ENCODE data around the gene NCK2.
A peak's percentile ranks its signal among the peaks of the same experiment; 100 is the strongest.

NCK2 gene

GRCh38 chr2:105796131-105796638 is 51.5 kb downstream of the NCK2 start:
- peak overlapping the region; percentile 98 for H3K27ac Mint-ChIP-seq

GRCh38 chr2:105796791-105797190 is 52.1 kb downstream of the NCK2 start:
- Mint-ChIP-seq H3K9me3 (ENCODE audit: low read depth) (no peaks in the 10 kb centered on the region), H3K27ac (peak overlapping the region; percentile 98), H3K4me1 (ENCODE audit: low read depth) (peaks cover 94% of the 10 kb centered on the region), H3K36me3 (peaks cover 14% of the 10 kb centered on the region), H3K4me3 (peak overlapping the region; percentile 88), H3K27me3 (no peaks in the 10 kb centered on the region)

More at GRCh38 chr2:105796131-105796638, 51.5 kb downstream of the NCK2 start:
- Mint-ChIP-seq H3K27me3 (no peaks in the 10 kb centered on the region), H3K9me3 (ENCODE audit: low read depth) (no peaks in the 10 kb centered on the region), H3K4me3 (peak overlapping the region; percentile 88), H3K4me1 (ENCODE audit: low read depth) (peaks cover 94% of the 10 kb centered on the region), H3K36me3 (peaks cover 14% of the 10 kb centered on the region)

GRCh38 chr2:105797298-105797819 is 52.6 kb downstream of the NCK2 start:
- H3K36me3 Mint-ChIP-seq: peaks cover 18% of the 10 kb centered on the region
- H3K9me3 Mint-ChIP-seq (ENCODE audit: low read depth): no peaks in the 10 kb centered on the region
- H3K4me1 Mint-ChIP-seq (ENCODE audit: low read depth): peaks cover 94% of the 10 kb centered on the region

GRCh38 chr2:105798595-105798994 is 53.9 kb downstream of the NCK2 start:
- H3K4me1 Mint-ChIP-seq (ENCODE audit: low read depth): peaks cover 94% of the 10 kb centered on the region
- H3K36me3 Mint-ChIP-seq: peaks cover 13% of the 10 kb centered on the region
- no peaks in the 10 kb centered on the region for H3K9me3 Mint-ChIP-seq (ENCODE audit: low read depth)

More at GRCh38 chr2:105797298-105797819, 52.6 kb downstream of the NCK2 start:
- Mint-ChIP-seq H3K4me3 (peak overlapping the region; percentile 88), H3K27me3 (no peaks in the 10 kb centered on the region), H3K27ac (peak overlapping the region; percentile 98)

GRCh38 chr2:105800036-105800713 is 55.5 kb downstream of the NCK2 start:
- H3K9me3 Mint-ChIP-seq (ENCODE audit: low read depth): no peaks in the 10 kb centered on the region
- peaks cover 100% of the 10 kb centered on the region for H3K4me1 Mint-ChIP-seq (ENCODE audit: low read depth)
- H3K27ac Mint-ChIP-seq: peak overlapping the region; percentile 98
- no peaks in the 10 kb centered on the region for H3K27me3 Mint-ChIP-seq
- peaks cover 18% of the 10 kb centered on the region for H3K36me3 Mint-ChIP-seq
- peak overlapping the region; percentile 72 for H3K4me3 Mint-ChIP-seq

More at GRCh38 chr2:105798595-105798994, 53.9 kb downstream of the NCK2 start:
- peak overlapping the region; percentile 98 for H3K27ac Mint-ChIP-seq
- H3K4me3 Mint-ChIP-seq: peak overlapping the region; percentile 88
- no peaks in the 10 kb centered on the region for H3K27me3 Mint-ChIP-seq

GRCh38 chr2:105800953-105801635 is 56.4 kb downstream of the NCK2 start:
- Mint-ChIP-seq H3K36me3 (peaks cover 21% of the 10 kb centered on the region), H3K4me1 (ENCODE audit: low read depth) (peaks cover 98% of the 10 kb centered on the region), H3K27ac (peak overlapping the region; percentile 98), H3K9me3 (ENCODE audit: low read depth) (no peaks in the 10 kb centered on the region), H3K4me3 (peak overlapping the region; percentile 72), H3K27me3 (no peaks in the 10 kb centered on the region)

- peak overlapping the region; percentile 72 for H3K4me3 Mint-ChIP-seq
- peaks cover 96% of the 10 kb centered on the region for H3K4me1 Mint-ChIP-seq (ENCODE audit: low read depth)
- H3K9me3 Mint-ChIP-seq (ENCODE audit: low read depth): no peaks in the 10 kb centered on the region
- H3K36me3 Mint-ChIP-seq: peaks cover 23% of the 10 kb centered on the region
- no peaks in the 10 kb centered on the region for H3K27me3 Mint-ChIP-seq
- peak overlapping the region; percentile 98 for H3K27ac Mint-ChIP-seq
Measured at GRCh38 chr2:105801961-105802360, 57.2 kb downstream of the NCK2 start.

- Mint-ChIP-seq H3K27me3 (no peaks in the 10 kb centered on the region), H3K9me3 (ENCODE audit: low read depth) (no peaks in the 10 kb centered on the region), H3K27ac (peak overlapping the region; percentile 98), H3K4me3 (peak overlapping the region; percentile 72), H3K4me1 (ENCODE audit: low read depth) (peaks cover 94% of the 10 kb centered on the region), H3K36me3 (peaks cover 23% of the 10 kb centered on the region)
Measured at GRCh38 chr2:105802587-105802986, 57.9 kb downstream of the NCK2 start.

GRCh38 chr2:105803337-105803736 is 58.6 kb downstream of the NCK2 start:
- Mint-ChIP-seq H3K4me1 (ENCODE audit: low read depth) (peaks cover 93% of the 10 kb centered on the region), H3K9me3 (ENCODE audit: low read depth) (no peaks in the 10 kb centered on the region)

GRCh38 chr2:105803773-105804172 is 59.1 kb downstream of the NCK2 start:
- peak overlapping the region; percentile 72 for H3K4me3 Mint-ChIP-seq
- no peaks in the 10 kb centered on the region for H3K27me3 Mint-ChIP-seq
- no peaks in the 10 kb centered on the region for H3K9me3 Mint-ChIP-seq (ENCODE audit: low read depth)
- H3K4me1 Mint-ChIP-seq (ENCODE audit: low read depth): peaks cover 93% of the 10 kb centered on the region
- H3K27ac Mint-ChIP-seq: peak overlapping the region; percentile 98
- H3K36me3 Mint-ChIP-seq: peaks cover 25% of the 10 kb centered on the region

More at GRCh38 chr2:105803337-105803736, 58.6 kb downstream of the NCK2 start:
- peaks cover 23% of the 10 kb centered on the region for H3K36me3 Mint-ChIP-seq
- peak overlapping the region; percentile 72 for H3K4me3 Mint-ChIP-seq
- no peaks in the 10 kb centered on the region for H3K27me3 Mint-ChIP-seq
- H3K27ac Mint-ChIP-seq: peak overlapping the region; percentile 98

GRCh38 chr2:105804266-105804665 is 59.6 kb downstream of the NCK2 start:
- Mint-ChIP-seq H3K27me3 (no peaks in the 10 kb centered on the region), H3K27ac (peak overlapping the region; percentile 98), H3K4me1 (ENCODE audit: low read depth) (peaks cover 93% of the 10 kb centered on the region), H3K4me3 (peak overlapping the region; percentile 72), H3K36me3 (peaks cover 28% of the 10 kb centered on the region), H3K9me3 (ENCODE audit: low read depth) (no peaks in the 10 kb centered on the region)

- H3K27me3 Mint-ChIP-seq: no peaks in the 10 kb centered on the region
- H3K9me3 Mint-ChIP-seq (ENCODE audit: low read depth): peaks cover 4% of the 10 kb centered on the region
- peaks cover 25% of the 10 kb centered on the region for H3K36me3 Mint-ChIP-seq
- H3K27ac Mint-ChIP-seq: peak overlapping the region; percentile 69
- H3K4me1 Mint-ChIP-seq (ENCODE audit: low read depth): peaks cover 93% of the 10 kb centered on the region
- no peak overlapping the region for H3K4me3 Mint-ChIP-seq
Measured at GRCh38 chr2:105806996-105807395, 62.3 kb downstream of the NCK2 start.

- Mint-ChIP-seq H3K27me3 (no peaks in the 10 kb centered on the region), H3K9me3 (ENCODE audit: low read depth) (peaks cover 4% of the 10 kb centered on the region), H3K4me1 (ENCODE audit: low read depth) (peaks cover 93% of the 10 kb centered on the region), H3K36me3 (peaks cover 20% of the 10 kb centered on the region), H3K4me3 (peak overlapping the region; percentile 74), H3K27ac (peak overlapping the region; percentile 95)
Measured at GRCh38 chr2:105808423-105809096, 63.8 kb downstream of the NCK2 start.

GRCh38 chr2:105809097-105809473 is 64.4 kb downstream of the NCK2 start:
- no peaks in the 10 kb centered on the region for H3K27me3 Mint-ChIP-seq
- H3K4me3 Mint-ChIP-seq: peak overlapping the region; percentile 74
- peaks cover 23% of the 10 kb centered on the region for H3K36me3 Mint-ChIP-seq
- H3K9me3 Mint-ChIP-seq (ENCODE audit: low read depth): peaks cover 4% of the 10 kb centered on the region
- peaks cover 93% of the 10 kb centered on the region for H3K4me1 Mint-ChIP-seq (ENCODE audit: low read depth)
- H3K27ac Mint-ChIP-seq: peak overlapping the region; percentile 95
